ENCODE results near the gene ABHD17B.

ABHD17B gene

GRCh38 chr9:71857159-71857558, 53.8 kb downstream of the ABHD17B start:
- Histone ChIP-seq H3K4me3 (ENCODE audit: low read length, poor library complexity, severe bottlenecking) (no peak overlapping the region), H2AFZ (ENCODE audit: low read length) (no peak overlapping the region), H4K20me1 (ENCODE audit: insufficient read depth, low read length, poor library complexity, severe bottlenecking) (no peaks in the 10 kb centered on the region), H3K27me3 (ENCODE audit: insufficient read depth, low read length, poor library complexity, severe bottlenecking) (no peaks in the 10 kb centered on the region), H3K79me2 (ENCODE audit: insufficient read depth, low read length) (no peaks in the 10 kb centered on the region), H3K4me2 (ENCODE audit: low read depth, low read length, poor library complexity, severe bottlenecking) (no peak overlapping the region), H3F3A (ENCODE audit: low read depth) (no peaks in the 10 kb centered on the region), H3K9ac (ENCODE audit: low read depth, low read length, poor library complexity, severe bottlenecking) (no peak overlapping the region), H3K9me3 (ENCODE audit: insufficient read depth, low read depth, low read length) (peaks cover 15% of the 10 kb centered on the region), H3K9me2 (replicated peaks; ENCODE audit: low read depth, low read length) (no peaks in the 10 kb centered on the region), H3K4me1 (ENCODE audit: insufficient read depth, low read length, poor library complexity, severe bottlenecking) (no peaks in the 10 kb centered on the region), H3K36me3 (ENCODE audit: insufficient read depth, low read length) (peaks cover 25% of the 10 kb centered on the region)
- TF ChIP-seq EZH2phosphoT487 (IDR thresholded peaks at IDR 0.05; ENCODE audit: borderline replicate concordance) (no peak), CTCF (conservative IDR thresholded peaks at IDR 0.05; ENCODE audit: low read length) (no peak)

GRCh38 chr9:71854811-71855210, 56.2 kb downstream of the ABHD17B start:
- Histone ChIP-seq H3K4me1 (ENCODE audit: insufficient read depth, low read length, poor library complexity, severe bottlenecking) (no peaks in the 10 kb centered on the region), H3K9me3 (ENCODE audit: insufficient read depth, low read depth, low read length) (peaks cover 6% of the 10 kb centered on the region), H4K20me1 (ENCODE audit: insufficient read depth, low read length, poor library complexity, severe bottlenecking) (no peaks in the 10 kb centered on the region), H3K27me3 (ENCODE audit: insufficient read depth, low read length, poor library complexity, severe bottlenecking) (no peaks in the 10 kb centered on the region), H3K4me2 (ENCODE audit: low read depth, low read length, poor library complexity, severe bottlenecking) (no peak overlapping the region), H2AFZ (ENCODE audit: low read length) (no peak overlapping the region), H3K4me3 (ENCODE audit: low read length, poor library complexity, severe bottlenecking) (no peak overlapping the region), H3F3A (ENCODE audit: low read depth) (no peaks in the 10 kb centered on the region), H3K9me2 (replicated peaks; ENCODE audit: low read depth, low read length) (no peaks in the 10 kb centered on the region), H3K79me2 (ENCODE audit: insufficient read depth, low read length) (no peaks in the 10 kb centered on the region), H3K9ac (ENCODE audit: low read depth, low read length, poor library complexity, severe bottlenecking) (no peak overlapping the region), H3K36me3 (ENCODE audit: insufficient read depth, low read length) (0 out of 2 replicates have a peak, but pooled peaks cover 2% of the 10 kb centered on the region)
- no peak for TF ChIP-seq CTCF (conservative IDR thresholded peaks at IDR 0.05; ENCODE audit: low read length)
- TF ChIP-seq EZH2phosphoT487 (IDR thresholded peaks at IDR 0.05; ENCODE audit: borderline replicate concordance), result no peak

- H3K4me1 ChIP-seq (ENCODE audit: insufficient read depth, low read length, poor library complexity, severe bottlenecking), result no peaks in the 10 kb centered on the region
- no peaks in the 10 kb centered on the region for H3K36me3 ChIP-seq (ENCODE audit: insufficient read depth, low read length)
- no peaks in the 10 kb centered on the region for H3K9me3 ChIP-seq (ENCODE audit: insufficient read depth, low read depth, low read length)
- no peak overlapping the region for H3K4me3 ChIP-seq (ENCODE audit: low read length, poor library complexity, severe bottlenecking)
- no peaks in the 10 kb centered on the region for H3K9me2 ChIP-seq (replicated peaks; ENCODE audit: low read depth, low read length)
- H3K4me2 ChIP-seq (ENCODE audit: low read depth, low read length, poor library complexity, severe bottlenecking), result no peak overlapping the region
- H3K9ac ChIP-seq (ENCODE audit: low read depth, low read length, poor library complexity, severe bottlenecking), result no peak overlapping the region
- TF ChIP-seq EZH2phosphoT487 (IDR thresholded peaks at IDR 0.05; ENCODE audit: borderline replicate concordance) (no peak), CTCF (conservative IDR thresholded peaks at IDR 0.05; ENCODE audit: low read length) (no peak)
- H3K79me2 ChIP-seq (ENCODE audit: insufficient read depth, low read length), result no peaks in the 10 kb centered on the region
- H2AFZ ChIP-seq (ENCODE audit: low read length), result no peak overlapping the region
- H3K27me3 ChIP-seq (ENCODE audit: insufficient read depth, low read length, poor library complexity, severe bottlenecking), result no peaks in the 10 kb centered on the region
- no peaks in the 10 kb centered on the region for H4K20me1 ChIP-seq (ENCODE audit: insufficient read depth, low read length, poor library complexity, severe bottlenecking)
- no peaks in the 10 kb centered on the region for H3F3A ChIP-seq (ENCODE audit: low read depth)
Measured at GRCh38 chr9:71853084-71853483, 57.9 kb downstream of the ABHD17B start.
